ENCODE data around the gene ZSWIM3. TPM values are rescaled to one million over a fixed set of nuclear protein-coding genes. Genes with fewer than 3 reads are reported as not detected.

Gene ZSWIM3
- total and polyA plus RNA-seq, 2 of the 13 experiments (the other 11 are each of a cell fraction or from before 2014, with no cell fraction given) = 5.2 to 5.8 TPM

GRCh38 chr20:45927071-45927878, 69.9 kb downstream of the ZSWIM3 start (continued):
- TF ChIP-seq TRIM22 (IDR thresholded peaks at IDR 0.05) = no peak
- no peak; the same call in 1 of the 2 replicates for TF ChIP-seq DMAP1 (CRISPR knock-in tag; IDR thresholded peaks at IDR 0.05)
- no peak for TF ChIP-seq MBNL3 (CRISPR knock-in tag; conservative IDR thresholded peaks at IDR 0.05)
- TF ChIP-seq CEBPZ (IDR thresholded peaks at IDR 0.05; ENCODE audit: low read length) = no peak
- no peak for TF ChIP-seq ETS1 (CRISPR knock-in tag; IDR thresholded peaks at IDR 0.05)
- TF ChIP-seq MTERF4 (CRISPR knock-in tag; IDR thresholded peaks at IDR 0.05) = peak; percentile 53; the same call in 1 of the 2 replicates
- no peak for TF ChIP-seq ZNF329 (CRISPR knock-in tag; IDR thresholded peaks at IDR 0.05; ENCODE audit: low read depth)
- no peak; the same call in 1 of the 2 replicates for TF ChIP-seq SMAD1 (CRISPR knock-in tag; IDR thresholded peaks at IDR 0.05; ENCODE audit: borderline replicate concordance, low read depth)
- no peak; the same call in 1 of the 2 replicates for TF ChIP-seq TRAFD1 (CRISPR knock-in tag; IDR thresholded peaks at IDR 0.05; ENCODE audit: borderline replicate concordance)
- no peak for TF ChIP-seq RAD51 (IDR thresholded peaks at IDR 0.05; ENCODE audit: borderline replicate concordance)
- TF ChIP-seq ADNP (CRISPR knock-in tag; IDR thresholded peaks at IDR 0.05) = peak; percentile 95
- TF ChIP-seq SRSF9 (IDR thresholded peaks at IDR 0.05; ENCODE audit: borderline replicate concordance, insufficient read depth, low read depth, low read length, poor library complexity, severe bottlenecking) = no peak
- TF ChIP-seq ARNTL (CRISPR knock-in tag; IDR thresholded peaks at IDR 0.05) = peak; percentile 89
- TF ChIP-seq ZNF749 (CRISPR knock-in tag; IDR thresholded peaks at IDR 0.05; ENCODE audit: borderline replicate concordance) = peak; percentile 59; the same call in 1 of the 2 replicates
- TF ChIP-seq ZBTB8A (CRISPR knock-in tag; IDR thresholded peaks at IDR 0.05; ENCODE audit: borderline replicate concordance, low read depth) = no peak; the same call in 1 of the 2 replicates
- TF ChIP-seq ZNF768 (CRISPR knock-in tag; IDR thresholded peaks at IDR 0.05) = peak; percentile 13; the same call in 1 of the 2 replicates
- peak; percentile 86 for TF ChIP-seq ZMYM4 (CRISPR knock-in tag; IDR thresholded peaks at IDR 0.05)
- peak; percentile 69; the same call in 1 of the 2 replicates for TF ChIP-seq BORCS8-MEF2B (CRISPR knock-in tag; IDR thresholded peaks at IDR 0.05)
- TF ChIP-seq ZFAT (CRISPR knock-in tag; conservative IDR thresholded peaks at IDR 0.05) = no peak
- peak; percentile 82; the same call in 1 of the 2 replicates for TF ChIP-seq ELF4 (CRISPR knock-in tag; IDR thresholded peaks at IDR 0.05; ENCODE audit: borderline replicate concordance)

Data from HepG2 (cell line).